ENCODE data around the gene RYR3. TPM values are rescaled to one million over a fixed set of nuclear protein-coding genes. Genes with fewer than 3 reads are reported as not detected.

Gene RYR3
- 1.4 TPM for total RNA-seq
- polyA plus RNA-seq, result 10.4 TPM
- long read RNA-seq, donor 1, result 0 reads
- long read RNA-seq, donor 2, result 0 reads
- long read RNA-seq, donor 3, result 0 reads
- long read RNA-seq, donor 4, result 0 reads
- long read RNA-seq, donor 5, partial matches to known transcripts, result 36 of 36 reads
- long read RNA-seq, donor 5, other reads (novel, unspliced or antisense), result 0 of 36 reads
- long read RNA-seq, donor 6, result 0 reads
- long read RNA-seq, donor 7, result 0 reads
- long read RNA-seq, donor 8, result 0 reads
- long read RNA-seq, donor 9, result 0 reads
- long read RNA-seq, donor 10, result 0 reads

GRCh38 chr15:33310481-33311311 lies at the start of gene RYR3:
Gene RYR3 (plus strand): TSS chr15:33310967. CDS start chr15:33311046, 79 bp downstream.
- peaks cover 37 to 67% of the 10 kb centered on the region in 2 donors for H3K27me3 ChIP-seq (ENCODE audit: control insufficient read depth in 2 of 2, insufficient read depth in 1 of 2, low read length in 1 of 2)
- WGBS, result 2% methylated on average over 84 of the region's 84 CpGs
- peak within 1 kb of the TSS in 1 of 2 donors; percentile 10 for H3K4me3 ChIP-seq (ENCODE audit: low read length in 2 of 2)
- peaks cover 0 to 6% of the 10 kb centered on the region in 2 donors for H3K9me3 ChIP-seq (ENCODE audit: control insufficient read depth in 2 of 2, insufficient read depth in 1 of 2, low read length in 1 of 2)
- no peaks in the 10 kb centered on the region for H3K36me3 ChIP-seq (ENCODE audit: control insufficient read depth in 2 of 2, insufficient read depth in 2 of 2, low read length in 1 of 2)
- no peaks in the 10 kb centered on the region for H3K4me1 ChIP-seq (ENCODE audit: control insufficient read depth in 2 of 2, insufficient read depth in 2 of 2, low read length in 2 of 2)
- DNase-seq (ENCODE audit: low read depth in 6 of 9, low spot score in 9 of 9), result peak in 1 of 9 donors; percentile 4
- H3K27ac ChIP-seq (ENCODE audit: low read depth in 1 of 2, low read length in 1 of 2), result no peak within 1 kb of the TSS

- WGBS, result 69% methylated on average over 2 of the region's 2 CpGs
- Histone ChIP-seq H3K36me3 (ENCODE audit: control insufficient read depth in 2 of 2, insufficient read depth in 2 of 2, low read length in 1 of 2) (no peaks in the 10 kb centered on the region), H3K4me1 (ENCODE audit: control insufficient read depth in 2 of 2, insufficient read depth in 2 of 2, low read length in 2 of 2) (no peaks in the 10 kb centered on the region), H3K27ac (ENCODE audit: low read depth in 1 of 2, low read length in 1 of 2) (no peak overlapping the region), H3K27me3 (ENCODE audit: control insufficient read depth in 2 of 2, insufficient read depth in 1 of 2, low read length in 1 of 2) (no peaks in the 10 kb centered on the region), H3K9me3 (ENCODE audit: control insufficient read depth in 2 of 2, insufficient read depth in 1 of 2, low read length in 1 of 2) (no peaks in the 10 kb centered on the region), H3K4me3 (ENCODE audit: low read length in 2 of 2) (no peak overlapping the region)
- no peak for DNase-seq (ENCODE audit: low read depth in 6 of 9, low spot score in 9 of 9)
These were observed 48.5 kb upstream of the RYR3 start for GRCh38 chr15:33262306-33262705.

- Histone ChIP-seq H3K27ac (ENCODE audit: low read depth in 1 of 2, low read length in 1 of 2) (no peak overlapping the region), H3K4me3 (ENCODE audit: low read length in 2 of 2) (no peak overlapping the region), H3K36me3 (ENCODE audit: control insufficient read depth in 2 of 2, insufficient read depth in 2 of 2, low read length in 1 of 2) (no peaks in the 10 kb centered on the region), H3K9me3 (ENCODE audit: control insufficient read depth in 2 of 2, insufficient read depth in 1 of 2, low read length in 1 of 2) (no peaks in the 10 kb centered on the region), H3K27me3 (ENCODE audit: control insufficient read depth in 2 of 2, insufficient read depth in 1 of 2, low read length in 1 of 2) (no peaks in the 10 kb centered on the region), H3K4me1 (ENCODE audit: control insufficient read depth in 2 of 2, insufficient read depth in 2 of 2, low read length in 2 of 2) (peaks cover 6 to 18% of the 10 kb centered on the region in 2 donors)
- no peak for DNase-seq (ENCODE audit: low read depth in 6 of 9, low spot score in 9 of 9)
- 88% methylated on average over 1 of the region's 1 CpG for WGBS
These were observed 33.1 kb upstream of the RYR3 start for GRCh38 chr15:33277689-33278088.

GRCh38 chr15:33278816-33279612 lies 31.8 kb upstream of the RYR3 start:
- H3K4me1 ChIP-seq (ENCODE audit: control insufficient read depth in 2 of 2, insufficient read depth in 2 of 2, low read length in 2 of 2), result peaks cover 6 to 19% of the 10 kb centered on the region in 2 donors
- no peak for DNase-seq (ENCODE audit: low read depth in 6 of 9, low spot score in 9 of 9)
- H3K9me3 ChIP-seq (ENCODE audit: control insufficient read depth in 2 of 2, insufficient read depth in 1 of 2, low read length in 1 of 2), result no peaks in the 10 kb centered on the region
- no peaks in the 10 kb centered on the region for H3K27me3 ChIP-seq (ENCODE audit: control insufficient read depth in 2 of 2, insufficient read depth in 1 of 2, low read length in 1 of 2)
- no peak overlapping the region for H3K27ac ChIP-seq (ENCODE audit: low read depth in 1 of 2, low read length in 1 of 2)
- 95% methylated on average over 4 of the region's 4 CpGs for WGBS
- no peaks in the 10 kb centered on the region for H3K36me3 ChIP-seq (ENCODE audit: control insufficient read depth in 2 of 2, insufficient read depth in 2 of 2, low read length in 1 of 2)
- no peak overlapping the region for H3K4me3 ChIP-seq (ENCODE audit: low read length in 2 of 2)

GRCh38 chr15:33279613-33280205 lies 31.1 kb upstream of the RYR3 start:
- H3K27ac ChIP-seq (ENCODE audit: low read depth in 1 of 2, low read length in 1 of 2), result no peak overlapping the region
- peaks cover 6 to 19% of the 10 kb centered on the region in 2 donors for H3K4me1 ChIP-seq (ENCODE audit: control insufficient read depth in 2 of 2, insufficient read depth in 2 of 2, low read length in 2 of 2)
- 97% methylated on average over 6 of the region's 6 CpGs for WGBS

GRCh38 chr15:33282226-33283020 lies 28.3 kb upstream of the RYR3 start:
- DNase-seq (ENCODE audit: low read depth in 6 of 9, low spot score in 9 of 9), result no peak
- 93% methylated on average over 6 of the region's 6 CpGs for WGBS
- Histone ChIP-seq H3K4me3 (ENCODE audit: low read length in 2 of 2) (no peak overlapping the region), H3K4me1 (ENCODE audit: control insufficient read depth in 2 of 2, insufficient read depth in 2 of 2, low read length in 2 of 2) (peaks cover 6 to 19% of the 10 kb centered on the region in 2 donors), H3K36me3 (ENCODE audit: control insufficient read depth in 2 of 2, insufficient read depth in 2 of 2, low read length in 1 of 2) (no peaks in the 10 kb centered on the region), H3K9me3 (ENCODE audit: control insufficient read depth in 2 of 2, insufficient read depth in 1 of 2, low read length in 1 of 2) (no peaks in the 10 kb centered on the region), H3K27me3 (ENCODE audit: control insufficient read depth in 2 of 2, insufficient read depth in 1 of 2, low read length in 1 of 2) (no peaks in the 10 kb centered on the region), H3K27ac (ENCODE audit: low read depth in 1 of 2, low read length in 1 of 2) (no peak overlapping the region)

More at GRCh38 chr15:33279613-33280205, 31.1 kb upstream of the RYR3 start:
- H3K36me3 ChIP-seq (ENCODE audit: control insufficient read depth in 2 of 2, insufficient read depth in 2 of 2, low read length in 1 of 2), result no peaks in the 10 kb centered on the region
- no peak for DNase-seq (ENCODE audit: low read depth in 6 of 9, low spot score in 9 of 9)
- no peaks in the 10 kb centered on the region for H3K27me3 ChIP-seq (ENCODE audit: control insufficient read depth in 2 of 2, insufficient read depth in 1 of 2, low read length in 1 of 2)
- H3K4me3 ChIP-seq (ENCODE audit: low read length in 2 of 2), result no peak overlapping the region
- H3K9me3 ChIP-seq (ENCODE audit: control insufficient read depth in 2 of 2, insufficient read depth in 1 of 2, low read length in 1 of 2), result no peaks in the 10 kb centered on the region

GRCh38 chr15:33283576-33283975 lies 27.2 kb upstream of the RYR3 start:
- DNase-seq (ENCODE audit: low read depth in 6 of 9, low spot score in 9 of 9), result no peak
- no peak overlapping the region for H3K4me3 ChIP-seq (ENCODE audit: low read length in 2 of 2)
- WGBS, result 94% methylated on average over 2 of the region's 2 CpGs
- H3K27ac ChIP-seq (ENCODE audit: low read depth in 1 of 2, low read length in 1 of 2), result no peak overlapping the region
- no peaks in the 10 kb centered on the region for H3K27me3 ChIP-seq (ENCODE audit: control insufficient read depth in 2 of 2, insufficient read depth in 1 of 2, low read length in 1 of 2)
- peaks cover 6 to 19% of the 10 kb centered on the region in 2 donors for H3K4me1 ChIP-seq (ENCODE audit: control insufficient read depth in 2 of 2, insufficient read depth in 2 of 2, low read length in 2 of 2)
- H3K36me3 ChIP-seq (ENCODE audit: control insufficient read depth in 2 of 2, insufficient read depth in 2 of 2, low read length in 1 of 2), result no peaks in the 10 kb centered on the region
- no peaks in the 10 kb centered on the region for H3K9me3 ChIP-seq (ENCODE audit: control insufficient read depth in 2 of 2, insufficient read depth in 1 of 2, low read length in 1 of 2)

- no peak for DNase-seq (ENCODE audit: low read depth in 6 of 9, low spot score in 9 of 9)
- Histone ChIP-seq H3K36me3 (ENCODE audit: control insufficient read depth in 2 of 2, insufficient read depth in 2 of 2, low read length in 1 of 2) (no peaks in the 10 kb centered on the region), H3K4me3 (ENCODE audit: low read length in 2 of 2) (no peak overlapping the region), H3K4me1 (ENCODE audit: control insufficient read depth in 2 of 2, insufficient read depth in 2 of 2, low read length in 2 of 2) (peaks cover 6 to 19% of the 10 kb centered on the region in 2 donors), H3K9me3 (ENCODE audit: control insufficient read depth in 2 of 2, insufficient read depth in 1 of 2, low read length in 1 of 2) (no peaks in the 10 kb centered on the region), H3K27ac (ENCODE audit: low read depth in 1 of 2, low read length in 1 of 2) (no peak overlapping the region), H3K27me3 (ENCODE audit: control insufficient read depth in 2 of 2, insufficient read depth in 1 of 2, low read length in 1 of 2) (no peaks in the 10 kb centered on the region)
- WGBS, result 100% methylated on average over 1 of the region's 1 CpG
These were observed 26.4 kb upstream of the RYR3 start for GRCh38 chr15:33284336-33284735.
